Neural cell (in vitro differentiated cells): ENCODE results near the gene CAST. TPM values are rescaled to one million over a fixed set of nuclear protein-coding genes. Genes with fewer than 3 reads are reported as not detected.

Experiments
- H2AFZ ChIP-seq: fragments of 200-600, 300-800 bp; sonication (generic), shearing (Covaris generic); 2 replicates; pipeline ENCODE4 v1.6.0; 2014; ENCODE audit warnings: low read depth, mild to moderate bottlenecking, antibody characterized with exemption, low read length, moderate library complexity
- H3F3A ChIP-seq: fragments of 200-600 bp; shearing (Covaris generic); 2 replicates; pipeline ENCODE4 v1.6.1; 2016; ENCODE audit warnings: mild to moderate bottlenecking, moderate library complexity, mixed read lengths, antibody characterized with exemption, low read length; ENCODE audit not compliant: insufficient read depth, poor library complexity, severe bottlenecking
- H3K27ac ChIP-seq: fragments of 200-600, 300-800 bp; sonication (generic), shearing (Covaris generic); 2 replicates; pipeline ENCODE4 v1.5.1; 2014; ENCODE audit warnings: mild to moderate bottlenecking, low read length, moderate library complexity
- H3K27me3 ChIP-seq: fragments of 300-800, 200-600 bp; sonication (generic), shearing (Covaris generic); 2 replicates; pipeline ENCODE4 v1.6.0; 2014; ENCODE audit warnings: mild to moderate bottlenecking, low read depth, low read length, moderate library complexity; ENCODE audit not compliant: insufficient read depth
- H3K36me3 ChIP-seq: fragments of 300-800, 200-600 bp; sonication (generic), shearing (Covaris generic); 2 replicates; pipeline ENCODE4 v1.5.1; 2014; ENCODE audit warnings: mild to moderate bottlenecking, antibody characterized with exemption, low read length, moderate library complexity; ENCODE audit not compliant: insufficient read depth
- H3K4me2 ChIP-seq: fragments of 300-800, 200-600 bp; sonication (generic), shearing (Covaris generic); 2 replicates; pipeline ENCODE4 v1.6.0; 2014; ENCODE audit warnings: mild to moderate bottlenecking, low read length
- H3K4me3 ChIP-seq: fragments of 300-800, 200-600 bp; sonication (generic), shearing (Covaris generic); 2 replicates; pipeline ENCODE4 v1.5.1; 2014; ENCODE audit warnings: mild to moderate bottlenecking, low read length, moderate library complexity
- H3K79me2 ChIP-seq: fragments of 200-600 bp; shearing (Covaris generic); replicated peaks from 2 replicates; pipeline ENCODE4 v1.6.0; 2014; ENCODE audit warnings: mild to moderate bottlenecking, low read length, moderate library complexity; ENCODE audit not compliant: insufficient read depth
- H3K9ac ChIP-seq: fragments of 300-800, 200-600 bp; sonication (generic), shearing (Covaris generic); 2 replicates; pipeline ENCODE4 v1.6.1; 2016; ENCODE audit warnings: mild to moderate bottlenecking, low read length, mixed read lengths
- H3K9me2 ChIP-seq: fragments of 200-600 bp; shearing (Covaris generic); 2 replicates; pipeline ENCODE4 v1.6.1; 2016; ENCODE audit warnings: mild to moderate bottlenecking, low read length, mixed read lengths; ENCODE audit not compliant: insufficient read depth
- H3K9me3 ChIP-seq: fragments of 200-600, 300-800 bp; sonication (generic), shearing (Covaris generic); 2 replicates; pipeline ENCODE4 v1.6.1; 2016; ENCODE audit warnings: mild to moderate bottlenecking, mixed run types, low read length, moderate library complexity, mixed read lengths
- H4K20me1 ChIP-seq: fragments of 200-600 bp; shearing (Covaris generic); 2 replicates; pipeline ENCODE4 v1.6.1; 2016; ENCODE audit warnings: mild to moderate bottlenecking, mixed run types; ENCODE audit not compliant: insufficient read depth
- EP300 ChIP-seq: fragments of 450-650 bp; conservative IDR thresholded peaks from 2 replicates; pipeline ENCODE4 v1.6.1; 2014; ENCODE audit warnings: antibody characterized with exemption, mild to moderate bottlenecking, moderate library complexity; ENCODE audit not compliant: poor library complexity, severe bottlenecking
- EZH2 ChIP-seq: fragments of 200-600, 300-800 bp; shearing (Covaris generic), sonication (generic); IDR thresholded peaks from 2 replicates; pipeline ENCODE4 v1.6.1; 2014; ENCODE audit warnings: antibody characterized with exemption, low read length, borderline replicate concordance, mild to moderate bottlenecking; ENCODE audit not compliant: insufficient read depth, poor library complexity, severe bottlenecking
- MXI1 ChIP-seq: fragments of 450-650 bp; conservative IDR thresholded peaks from 2 replicates; pipeline ENCODE4 v1.6.1; 2014; ENCODE audit warnings: antibody characterized with exemption, mild to moderate bottlenecking; ENCODE audit not compliant: poor library complexity, severe bottlenecking
- POLR2AphosphoS5 ChIP-seq: IDR thresholded peaks from 2 replicates; pipeline ENCODE4 v1.6.1; 2012
- RAD21 ChIP-seq: fragments of 450-650 bp; conservative IDR thresholded peaks from 2 replicates; pipeline ENCODE4 v1.6.1; 2014; ENCODE audit warnings: antibody characterized with exemption, mild to moderate bottlenecking, moderate library complexity
- SMC3 ChIP-seq: fragments of 450-650 bp; conservative IDR thresholded peaks from 2 replicates; pipeline ENCODE4 v1.6.1; 2014; ENCODE audit warnings: antibody characterized with exemption, mild to moderate bottlenecking, moderate library complexity; ENCODE audit not compliant: poor library complexity
- TAF1 ChIP-seq: IDR thresholded peaks from 2 replicates; pipeline ENCODE4 v1.6.1; 2012; ENCODE audit warnings: low read depth
- polyA plus RNA-seq: library from polyadenylated mRNA; depleted of rRNA; stranded (reverse); fragments of >200 nt; gene quantifications from 2 replicates; pipeline ENCODE4 v1.2.3, GENCODE V29; 2014
- TF ChIP-seq, protein P1 (sequence below): fragments of 450-650 bp; IDR thresholded peaks from 2 replicates; pipeline ENCODE4 v1.5.1; 2014; ENCODE audit warnings: antibody characterized with exemption, mild to moderate bottlenecking, moderate library complexity; ENCODE audit not compliant: poor library complexity, severe bottlenecking
- TF ChIP-seq, protein P2 (sequence below): IDR thresholded peaks from 2 replicates; pipeline ENCODE4 v1.6.1; 2012; ENCODE audit warnings: borderline replicate concordance

CAST gene
- polyA plus RNA-seq, 1 donor from 2014 or later: 8.4 TPM

DNA sequence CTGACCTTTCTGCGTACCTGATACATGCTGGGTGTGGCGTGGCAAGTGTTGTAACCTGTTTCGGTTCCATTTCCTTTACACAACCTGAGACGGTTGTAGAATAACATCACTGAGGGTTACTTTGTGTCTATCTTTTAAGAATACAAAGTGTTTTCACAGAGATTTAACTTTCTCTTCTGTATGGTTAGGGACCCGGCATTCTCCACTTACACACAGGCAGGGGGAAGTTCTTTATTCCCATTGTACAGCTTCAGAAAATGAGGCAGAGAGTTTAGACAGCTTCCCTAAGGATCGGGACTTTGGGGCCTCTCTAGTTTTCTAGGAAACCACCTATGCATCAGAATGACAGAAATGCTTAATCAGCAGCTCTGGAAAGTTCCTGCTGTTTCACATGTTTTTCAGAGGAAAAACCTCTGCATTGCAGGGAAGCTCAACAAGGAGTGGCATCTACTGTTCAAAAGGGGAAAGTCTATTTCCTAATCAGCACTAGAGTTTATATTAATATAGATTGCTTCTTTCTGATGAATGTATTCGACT, 41.3 kb downstream of the CAST start:
- no peaks in the 10 kb centered on the region for H3K79me2 ChIP-seq
- peak overlapping the region; percentile 76 for H3K9ac ChIP-seq
- no peaks in the 10 kb centered on the region for H3K9me3 ChIP-seq
- no peak for TF ChIP-seq SMC3
- no peaks in the 10 kb centered on the region for H3K36me3 ChIP-seq
- H3F3A ChIP-seq: no peaks in the 10 kb centered on the region
- H2AFZ ChIP-seq: peak overlapping the region; percentile 66
- H4K20me1 ChIP-seq: no peaks in the 10 kb centered on the region
- H3K4me2 ChIP-seq: peak overlapping the region; percentile 72
- no peaks in the 10 kb centered on the region for H3K9me2 ChIP-seq
- peak overlapping the region; percentile 81 for H3K4me3 ChIP-seq
- no peak overlapping the region for H3K27ac ChIP-seq
- H3K27me3 ChIP-seq: no peaks in the 10 kb centered on the region

DNA sequence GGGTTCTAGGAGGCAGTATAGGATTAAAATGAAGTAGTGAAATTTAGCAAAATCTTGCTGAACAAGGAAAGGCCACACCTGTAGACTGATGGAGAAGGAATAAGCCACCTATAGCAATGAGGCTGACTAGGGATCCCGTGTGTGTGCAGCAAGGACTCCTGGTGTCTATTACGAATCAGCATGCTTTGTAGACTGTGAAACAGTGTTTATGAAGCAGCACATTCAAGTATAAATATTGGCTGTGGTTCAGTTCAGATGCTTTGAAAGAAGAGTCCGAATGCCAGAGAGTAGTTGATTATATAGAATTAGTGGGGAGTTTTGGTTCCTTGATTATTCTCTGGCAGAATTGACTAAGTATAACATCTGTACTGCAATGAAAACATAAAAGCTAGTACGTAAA, 41.8 kb downstream of the CAST start:
- Histone ChIP-seq H3K79me2 (no peaks in the 10 kb centered on the region), H3K27ac (no peak overlapping the region), H3K4me3 (peak overlapping the region; percentile 81)

More for the DNA sequence above, 41.8 kb downstream of the CAST start:
- no peaks in the 10 kb centered on the region for H3K9me2 ChIP-seq
- TF ChIP-seq, protein P1, sequence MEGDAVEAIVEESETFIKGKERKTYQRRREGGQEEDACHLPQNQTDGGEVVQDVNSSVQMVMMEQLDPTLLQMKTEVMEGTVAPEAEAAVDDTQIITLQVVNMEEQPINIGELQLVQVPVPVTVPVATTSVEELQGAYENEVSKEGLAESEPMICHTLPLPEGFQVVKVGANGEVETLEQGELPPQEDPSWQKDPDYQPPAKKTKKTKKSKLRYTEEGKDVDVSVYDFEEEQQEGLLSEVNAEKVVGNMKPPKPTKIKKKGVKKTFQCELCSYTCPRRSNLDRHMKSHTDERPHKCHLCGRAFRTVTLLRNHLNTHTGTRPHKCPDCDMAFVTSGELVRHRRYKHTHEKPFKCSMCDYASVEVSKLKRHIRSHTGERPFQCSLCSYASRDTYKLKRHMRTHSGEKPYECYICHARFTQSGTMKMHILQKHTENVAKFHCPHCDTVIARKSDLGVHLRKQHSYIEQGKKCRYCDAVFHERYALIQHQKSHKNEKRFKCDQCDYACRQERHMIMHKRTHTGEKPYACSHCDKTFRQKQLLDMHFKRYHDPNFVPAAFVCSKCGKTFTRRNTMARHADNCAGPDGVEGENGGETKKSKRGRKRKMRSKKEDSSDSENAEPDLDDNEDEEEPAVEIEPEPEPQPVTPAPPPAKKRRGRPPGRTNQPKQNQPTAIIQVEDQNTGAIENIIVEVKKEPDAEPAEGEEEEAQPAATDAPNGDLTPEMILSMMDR: no peak
- TF ChIP-seq TAF1 (no peak), EP300 (no peak), SMC3 (no peak), EZH2 (no peak), POLR2AphosphoS5 (no peak), RAD21 (no peak), MXI1 (no peak)
- TF ChIP-seq, protein P2, sequence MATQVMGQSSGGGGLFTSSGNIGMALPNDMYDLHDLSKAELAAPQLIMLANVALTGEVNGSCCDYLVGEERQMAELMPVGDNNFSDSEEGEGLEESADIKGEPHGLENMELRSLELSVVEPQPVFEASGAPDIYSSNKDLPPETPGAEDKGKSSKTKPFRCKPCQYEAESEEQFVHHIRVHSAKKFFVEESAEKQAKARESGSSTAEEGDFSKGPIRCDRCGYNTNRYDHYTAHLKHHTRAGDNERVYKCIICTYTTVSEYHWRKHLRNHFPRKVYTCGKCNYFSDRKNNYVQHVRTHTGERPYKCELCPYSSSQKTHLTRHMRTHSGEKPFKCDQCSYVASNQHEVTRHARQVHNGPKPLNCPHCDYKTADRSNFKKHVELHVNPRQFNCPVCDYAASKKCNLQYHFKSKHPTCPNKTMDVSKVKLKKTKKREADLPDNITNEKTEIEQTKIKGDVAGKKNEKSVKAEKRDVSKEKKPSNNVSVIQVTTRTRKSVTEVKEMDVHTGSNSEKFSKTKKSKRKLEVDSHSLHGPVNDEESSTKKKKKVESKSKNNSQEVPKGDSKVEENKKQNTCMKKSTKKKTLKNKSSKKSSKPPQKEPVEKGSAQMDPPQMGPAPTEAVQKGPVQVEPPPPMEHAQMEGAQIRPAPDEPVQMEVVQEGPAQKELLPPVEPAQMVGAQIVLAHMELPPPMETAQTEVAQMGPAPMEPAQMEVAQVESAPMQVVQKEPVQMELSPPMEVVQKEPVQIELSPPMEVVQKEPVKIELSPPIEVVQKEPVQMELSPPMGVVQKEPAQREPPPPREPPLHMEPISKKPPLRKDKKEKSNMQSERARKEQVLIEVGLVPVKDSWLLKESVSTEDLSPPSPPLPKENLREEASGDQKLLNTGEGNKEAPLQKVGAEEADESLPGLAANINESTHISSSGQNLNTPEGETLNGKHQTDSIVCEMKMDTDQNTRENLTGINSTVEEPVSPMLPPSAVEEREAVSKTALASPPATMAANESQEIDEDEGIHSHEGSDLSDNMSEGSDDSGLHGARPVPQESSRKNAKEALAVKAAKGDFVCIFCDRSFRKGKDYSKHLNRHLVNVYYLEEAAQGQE: no peak
- H3K9me3 ChIP-seq: no peaks in the 10 kb centered on the region
- H4K20me1 ChIP-seq: no peaks in the 10 kb centered on the region
- no peak overlapping the region for H3K9ac ChIP-seq
- peak overlapping the region; percentile 72 for H3K4me2 ChIP-seq
- H3K36me3 ChIP-seq: no peaks in the 10 kb centered on the region
- H2AFZ ChIP-seq: no peak overlapping the region
- no peaks in the 10 kb centered on the region for H3F3A ChIP-seq
- no peaks in the 10 kb centered on the region for H3K27me3 ChIP-seq
